Measurements from ENCODE around the gene INPP4A. TPM values are rescaled to one million over a fixed set of nuclear protein-coding genes. Genes with fewer than 3 reads are reported as not detected.
"Not testable (repeated sequence)": the region's sequence is repeated elsewhere in the genome, so short reads cannot be mapped to it uniquely, and the experiment has no call there.

INPP4A gene
- polyA plus RNA-seq, 1 donor (not counting 4 experiments of a cell fraction or from before 2014, with no cell fraction given), result 10.7 TPM

- Histone ChIP-seq H3K9ac (ENCODE audit: control insufficient read depth, extremely low read depth, insufficient read depth, low read length) (no peak overlapping the region), H3K9me3 (ENCODE audit: control insufficient read depth, low read depth, low read length) (peaks cover 3% of the 10 kb centered on the region), H3K27me3 (ENCODE audit: control insufficient read depth, extremely low read depth, insufficient read depth, low read length) (no peaks in the 10 kb centered on the region), H3K79me2 (ENCODE audit: control insufficient read depth, insufficient read depth, low read length) (no peaks in the 10 kb centered on the region), H3K9me1 (ENCODE audit: control insufficient read depth, extremely low read depth, insufficient read depth, low read length) (no peaks in the 10 kb centered on the region), H3K4me3 (ENCODE audit: control insufficient read depth in 2 of 3, extremely low read depth in 1 of 3, insufficient read depth in 2 of 3, low read depth in 1 of 3, low read length in 3 of 3) (no peak overlapping the region), H3K27ac (ENCODE audit: control insufficient read depth, insufficient read depth, low read length) (no peak overlapping the region), H3K4me2 (ENCODE audit: control insufficient read depth, extremely low read depth, insufficient read depth, low read depth, low read length) (no peak overlapping the region), H2AFZ (ENCODE audit: control insufficient read depth, low read length) (no peak overlapping the region), H3K36me3 (ENCODE audit: control insufficient read depth in 2 of 2, extremely low read depth in 1 of 2, insufficient read depth in 2 of 2, low read length in 2 of 2) (no peaks in the 10 kb centered on the region), H3K4me1 (ENCODE audit: control insufficient read depth, extremely low read depth, insufficient read depth, low read length) (no peaks in the 10 kb centered on the region), H4K20me1 (ENCODE audit: control insufficient read depth, extremely low read depth, insufficient read depth, low read length) (no peaks in the 10 kb centered on the region)
- FAIRE-seq (no peak), DNase-seq (ENCODE audit: low read depth, low spot score) (no peak)
- TF ChIP-seq EZH2 (IDR thresholded peaks at IDR 0.05; ENCODE audit: low read length) (no peak), CTCF (optimal IDR thresholded peaks at IDR 0.05 in 1 of 3, IDR thresholded peaks at IDR 0.05 in 1 of 3, conservative IDR thresholded peaks at IDR 0.05 in 1 of 3; ENCODE audit: extremely low read depth in 1 of 3, insufficient read depth in 2 of 3, low read length in 3 of 3) (no peak)
- dilution Hi-C loops (cut with MboI; ENCODE audit: extremely low pct_ligation_motif_present, low sequenced_read_pairs), result no loop called here
Measured at GRCh38 chr2:98433363-98433964, 11.2 kb upstream of the INPP4A start.

GRCh38 chr2:98434492-98434891 lies 10.2 kb upstream of the INPP4A start:
- Histone ChIP-seq H3K9me1 (ENCODE audit: control insufficient read depth, extremely low read depth, insufficient read depth, low read length) (no peaks in the 10 kb centered on the region), H3K9me3 (ENCODE audit: control insufficient read depth, low read depth, low read length) (peaks cover 3% of the 10 kb centered on the region), H3K27ac (ENCODE audit: control insufficient read depth, insufficient read depth, low read length) (no peak overlapping the region), H3K4me1 (ENCODE audit: control insufficient read depth, extremely low read depth, insufficient read depth, low read length) (no peaks in the 10 kb centered on the region), H3K4me3 (ENCODE audit: control insufficient read depth in 2 of 3, extremely low read depth in 1 of 3, insufficient read depth in 2 of 3, low read depth in 1 of 3, low read length in 3 of 3) (no peak overlapping the region), H3K27me3 (ENCODE audit: control insufficient read depth, extremely low read depth, insufficient read depth, low read length) (no peaks in the 10 kb centered on the region), H3K9ac (ENCODE audit: control insufficient read depth, extremely low read depth, insufficient read depth, low read length) (no peak overlapping the region), H3K79me2 (ENCODE audit: control insufficient read depth, insufficient read depth, low read length) (no peaks in the 10 kb centered on the region), H4K20me1 (ENCODE audit: control insufficient read depth, extremely low read depth, insufficient read depth, low read length) (no peaks in the 10 kb centered on the region), H2AFZ (ENCODE audit: control insufficient read depth, low read length) (no peak overlapping the region), H3K36me3 (ENCODE audit: control insufficient read depth in 2 of 2, extremely low read depth in 1 of 2, insufficient read depth in 2 of 2, low read length in 2 of 2) (no peaks in the 10 kb centered on the region), H3K4me2 (ENCODE audit: control insufficient read depth, extremely low read depth, insufficient read depth, low read depth, low read length) (no peak overlapping the region)
- DNase-seq (ENCODE audit: low read depth, low spot score) (no peak), FAIRE-seq (no peak)
- TF ChIP-seq CTCF (optimal IDR thresholded peaks at IDR 0.05 in 1 of 3, IDR thresholded peaks at IDR 0.05 in 1 of 3, conservative IDR thresholded peaks at IDR 0.05 in 1 of 3; ENCODE audit: extremely low read depth in 1 of 3, insufficient read depth in 2 of 3, low read length in 3 of 3), result no peak
- TF ChIP-seq EZH2 (IDR thresholded peaks at IDR 0.05; ENCODE audit: low read length), result no peak
- dilution Hi-C loops (cut with MboI; ENCODE audit: extremely low pct_ligation_motif_present, low sequenced_read_pairs), result no loop called here

GRCh38 chr2:98435670-98436069 lies 9.0 kb upstream of the INPP4A start:
- H3K36me3 ChIP-seq (ENCODE audit: control insufficient read depth in 2 of 2, extremely low read depth in 1 of 2, insufficient read depth in 2 of 2, low read length in 2 of 2); H3K9me3 ChIP-seq (ENCODE audit: control insufficient read depth, low read depth, low read length); DNase-seq (ENCODE audit: low read depth, low spot score); H3K9ac ChIP-seq (ENCODE audit: control insufficient read depth, extremely low read depth, insufficient read depth, low read length); FAIRE-seq; H2AFZ ChIP-seq (ENCODE audit: control insufficient read depth, low read length); dilution Hi-C loops (cut with MboI; ENCODE audit: extremely low pct_ligation_motif_present, low sequenced_read_pairs); H3K27ac ChIP-seq (ENCODE audit: control insufficient read depth, insufficient read depth, low read length); H4K20me1 ChIP-seq (ENCODE audit: control insufficient read depth, extremely low read depth, insufficient read depth, low read length); H3K4me1 ChIP-seq (ENCODE audit: control insufficient read depth, extremely low read depth, insufficient read depth, low read length); H3K9me1 ChIP-seq (ENCODE audit: control insufficient read depth, extremely low read depth, insufficient read depth, low read length); H3K27me3 ChIP-seq (ENCODE audit: control insufficient read depth, extremely low read depth, insufficient read depth, low read length); H3K4me2 ChIP-seq (ENCODE audit: control insufficient read depth, extremely low read depth, insufficient read depth, low read depth, low read length); H3K79me2 ChIP-seq (ENCODE audit: control insufficient read depth, insufficient read depth, low read length); H3K4me3 ChIP-seq (ENCODE audit: control insufficient read depth in 2 of 3, extremely low read depth in 1 of 3, insufficient read depth in 2 of 3, low read depth in 1 of 3, low read length in 3 of 3): not testable (repeated sequence)
